Stimulated activated CD8-positive, alpha-beta memory T cell treated with anti-CD3 and anti-CD28 coated beads, Interleukin-12 subunit alpha, Interleukin-12 subunit beta, amount 100 ng/mL, for 4 hours (primary cell): ENCODE results near the gene SNX30.

Experiments
- DNase-seq: peaks from one replicate; pipeline ENCODE4 v3.0.0-alpha.2; 2020; ENCODE audit warnings: low read depth

Gene SNX30

DNA sequence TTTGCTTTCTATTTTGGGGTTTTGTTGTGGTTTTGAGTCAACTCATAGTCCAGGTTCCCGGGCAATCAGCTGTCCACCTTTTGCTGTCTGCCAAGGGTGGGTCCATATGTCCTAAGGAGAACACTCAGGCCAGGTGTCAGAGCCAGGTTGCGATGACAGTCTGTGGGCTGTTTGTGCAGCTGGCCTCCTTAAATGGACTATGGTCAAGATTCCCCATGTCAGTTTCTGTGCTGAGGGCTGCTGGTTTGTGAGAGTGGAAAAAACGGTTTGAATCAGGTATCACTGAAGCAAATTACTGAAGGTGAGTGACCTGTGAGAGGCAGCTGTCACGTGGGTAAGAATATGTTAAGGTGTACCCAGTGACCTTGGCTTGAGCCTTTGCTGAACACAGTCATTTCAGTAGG is 33.0 kb downstream of the SNX30 start:
- DNase-seq = no peak

DNA sequence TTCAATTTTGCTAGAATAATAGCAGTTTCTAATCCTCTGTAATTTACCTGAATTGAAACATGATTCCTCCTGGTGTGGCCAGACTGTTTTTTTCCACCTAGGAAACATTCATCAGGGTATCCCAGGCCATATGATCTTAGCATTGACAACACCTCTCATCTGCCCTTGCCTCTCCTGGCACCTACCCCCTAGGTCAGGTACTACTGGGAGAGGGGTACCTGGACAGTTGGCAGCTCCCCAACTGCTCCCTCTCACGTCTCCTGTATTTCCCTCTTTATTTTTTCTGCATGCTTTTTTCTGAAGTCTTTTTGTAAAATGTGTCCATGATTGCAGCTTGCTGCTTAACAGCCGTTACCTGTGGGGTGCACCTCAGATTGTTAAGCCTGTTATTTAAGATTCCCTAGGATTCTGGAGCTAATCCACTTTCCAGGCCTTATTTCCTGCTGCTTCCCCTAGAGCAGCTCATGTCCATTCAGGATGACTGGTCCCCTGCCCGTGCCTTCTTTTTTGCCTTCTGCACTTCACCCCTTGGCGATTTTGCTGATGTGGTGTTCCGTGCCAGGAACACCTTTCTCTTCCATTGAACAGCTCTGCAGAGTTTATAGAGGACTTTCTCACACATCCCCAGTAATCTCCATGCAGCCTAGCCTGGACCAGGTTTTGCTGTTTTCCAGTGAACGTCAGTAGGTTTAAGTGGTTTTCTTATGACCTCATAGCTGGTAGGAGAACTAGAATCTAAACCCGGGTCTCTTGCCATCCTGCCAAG is 33.6 kb downstream of the SNX30 start:
- no peak for DNase-seq

DNA sequence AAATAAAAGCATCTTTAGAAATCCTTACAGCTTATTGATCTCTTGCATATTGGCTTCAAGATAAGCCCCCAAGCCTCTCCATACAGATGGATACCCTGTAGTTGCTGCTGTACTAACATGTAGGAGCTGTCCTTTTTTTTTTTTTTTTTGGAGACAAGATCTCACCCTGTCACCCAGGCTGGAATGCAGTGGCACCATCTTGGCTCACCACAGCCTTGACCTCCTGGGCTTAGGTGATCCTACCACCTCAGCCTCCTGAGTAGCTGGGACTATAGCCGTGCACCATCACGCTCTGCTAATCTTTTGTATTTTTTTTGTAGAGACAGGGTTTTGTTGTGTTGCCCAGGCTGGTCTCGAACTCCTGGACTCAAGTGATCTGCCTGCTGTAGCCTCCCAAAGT is 35.4 kb downstream of the SNX30 start:
- DNase-seq = no peak

DNA sequence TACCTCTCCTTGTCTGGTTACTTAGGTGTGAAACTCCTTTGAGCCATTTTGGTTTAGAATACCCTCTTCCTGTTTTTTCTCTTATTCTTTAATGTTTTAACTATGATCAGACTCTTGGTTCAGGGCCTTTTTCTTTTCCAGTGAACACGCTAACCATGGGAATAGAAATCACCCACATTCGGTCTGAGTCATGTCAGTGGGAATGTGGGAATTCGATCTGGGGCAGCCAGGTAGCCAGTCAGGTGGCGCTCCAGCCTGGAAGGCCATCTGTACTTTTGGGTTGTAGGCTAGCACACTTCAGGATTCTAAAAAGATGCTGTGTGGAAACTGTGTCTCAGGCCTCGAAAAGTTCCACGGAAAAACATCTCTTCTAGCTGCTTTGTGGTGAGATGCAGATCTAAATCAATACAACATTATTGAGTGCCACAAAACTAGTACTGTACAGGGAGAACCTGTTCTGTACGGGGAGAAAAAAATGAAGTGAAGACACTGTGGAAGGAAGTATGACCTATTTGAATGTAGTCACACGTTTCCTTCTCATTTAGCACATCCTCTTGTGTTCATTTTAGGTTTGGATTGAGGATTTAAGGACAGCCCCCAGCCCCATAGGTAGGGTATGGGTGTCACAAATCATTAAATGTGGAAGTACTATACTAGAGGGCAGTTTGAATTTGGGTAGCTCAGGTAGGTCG is 36.4 kb downstream of the SNX30 start:
- no peak for DNase-seq

DNA sequence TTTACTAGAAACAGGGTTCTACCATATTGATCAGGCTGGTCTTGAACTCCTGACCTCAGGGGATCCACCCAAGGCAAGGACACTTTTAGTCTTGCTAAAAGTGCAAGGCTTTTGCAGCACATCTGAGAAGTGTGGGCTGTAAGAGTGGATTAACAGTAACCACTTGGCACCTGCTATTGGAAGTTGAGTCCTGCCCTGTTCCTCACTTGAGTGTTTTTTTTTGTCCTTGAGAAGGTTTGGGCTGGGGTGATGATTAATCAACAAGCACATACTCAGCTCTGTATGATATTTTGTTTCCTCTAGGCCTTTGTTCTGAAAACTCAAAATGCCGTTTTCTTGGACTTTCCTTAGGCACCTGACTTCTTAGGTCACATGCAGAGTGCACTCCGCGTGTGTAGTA is 37.4 kb downstream of the SNX30 start:
- no peak for DNase-seq

DNA sequence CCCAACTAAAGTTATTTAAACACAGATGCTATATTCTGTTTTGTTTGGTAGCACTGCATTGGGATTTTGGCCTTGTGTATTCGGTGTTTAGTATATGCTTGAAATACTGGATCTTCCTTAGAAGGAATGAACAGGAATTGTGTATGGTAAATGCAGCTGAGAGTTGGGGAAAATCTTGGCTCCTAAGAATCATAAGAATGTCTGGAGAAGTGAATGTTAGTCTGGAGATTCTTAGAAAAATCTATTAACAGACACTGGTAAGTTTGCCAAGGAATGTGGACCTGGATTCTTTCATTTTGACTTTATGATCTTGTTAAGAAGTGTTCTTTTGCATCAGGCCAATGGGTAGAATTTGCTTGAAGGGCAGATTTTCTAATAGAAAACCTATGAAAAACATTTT is 38.9 kb downstream of the SNX30 start:
- no peak for DNase-seq

DNA sequence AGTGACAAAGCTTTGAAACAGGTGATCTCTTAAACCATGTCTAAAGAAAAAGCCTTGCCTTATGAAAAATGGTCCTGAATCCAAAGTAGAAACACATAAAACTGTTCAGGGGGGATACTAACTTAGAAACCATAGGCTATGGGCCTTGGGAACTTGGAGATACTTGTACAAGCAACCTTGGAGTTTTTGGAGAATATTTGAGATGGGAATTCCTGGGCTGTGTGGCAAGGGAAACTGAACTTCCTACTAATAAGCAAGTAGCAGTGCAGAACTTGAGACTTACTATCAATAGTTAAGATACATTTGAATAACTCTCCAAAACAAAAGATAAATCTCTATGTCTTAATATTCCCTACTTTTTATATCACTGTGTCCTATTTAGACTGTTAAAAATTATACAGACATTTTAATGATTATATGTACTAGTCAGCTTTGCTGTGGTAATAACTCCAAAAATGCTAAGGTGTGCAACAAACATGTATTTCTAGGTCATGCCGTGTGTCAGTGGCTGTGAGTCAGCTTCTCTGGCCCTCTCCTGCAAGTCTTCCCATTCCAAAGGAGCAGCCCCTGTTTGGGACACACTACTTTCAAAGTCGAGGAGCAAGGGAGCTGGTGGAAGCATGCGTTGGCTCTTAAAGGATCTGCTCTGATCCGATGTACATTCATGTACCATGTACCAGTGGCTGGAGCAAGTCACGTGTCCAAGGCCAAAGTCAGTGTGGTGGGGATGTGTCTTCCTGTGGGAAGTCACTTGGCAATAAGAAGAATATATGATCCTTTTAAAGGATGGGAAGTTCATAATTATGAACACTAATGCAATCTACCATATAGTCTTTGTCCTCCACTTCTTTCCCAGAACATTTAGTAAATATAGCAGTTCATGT is 39.6 kb downstream of the SNX30 start:
- no peak for DNase-seq

DNA sequence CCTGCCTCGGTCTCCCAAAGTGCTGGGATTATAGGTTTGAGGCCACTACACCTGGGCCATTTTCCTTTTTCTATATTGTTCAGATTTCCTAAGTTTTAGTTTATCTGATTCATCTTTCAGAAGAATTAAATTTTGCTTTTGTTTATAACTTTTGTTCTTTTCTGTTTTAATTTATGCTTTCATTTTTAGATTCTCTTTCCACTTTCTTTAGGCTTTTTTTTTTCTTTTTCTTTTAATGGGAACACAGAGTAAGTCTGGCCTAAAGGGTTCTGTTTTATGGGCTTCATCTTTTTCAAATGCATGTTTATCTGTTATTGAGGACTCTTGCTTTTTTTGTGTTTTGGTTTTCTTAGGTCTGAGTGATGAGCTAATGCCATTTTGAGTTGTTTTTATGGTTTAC is 42.1 kb downstream of the SNX30 start:
- no peak for DNase-seq

DNA sequence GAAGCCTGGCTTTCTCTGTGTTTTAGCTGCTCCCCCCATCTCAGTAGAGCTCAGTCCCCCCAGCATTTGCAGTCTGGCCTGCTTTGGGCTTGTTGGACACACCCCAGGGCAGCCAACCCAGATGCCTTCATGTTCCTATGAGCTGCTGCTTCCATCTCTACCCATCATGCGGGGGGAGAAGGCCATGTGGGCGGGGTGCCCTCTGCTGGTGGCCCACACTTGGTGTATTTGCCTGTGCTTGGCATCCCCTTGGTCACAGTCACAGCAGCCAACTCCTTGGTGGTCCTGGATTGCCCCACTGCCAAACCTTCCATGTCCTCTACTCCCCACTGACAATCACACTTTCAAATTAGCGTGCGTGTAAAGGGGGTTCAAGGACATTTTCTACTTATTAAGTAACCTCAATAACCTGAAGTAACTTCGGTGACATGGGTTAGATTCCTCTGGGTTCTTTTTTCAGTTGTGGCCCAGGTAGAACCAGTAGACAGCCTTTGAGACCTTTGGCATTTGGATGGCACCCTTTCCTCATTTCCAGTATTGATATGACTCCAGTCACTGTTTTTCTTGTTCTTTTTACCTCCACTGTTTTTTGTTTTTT is 42.8 kb downstream of the SNX30 start:
- peak; percentile 69 for DNase-seq

DNA sequence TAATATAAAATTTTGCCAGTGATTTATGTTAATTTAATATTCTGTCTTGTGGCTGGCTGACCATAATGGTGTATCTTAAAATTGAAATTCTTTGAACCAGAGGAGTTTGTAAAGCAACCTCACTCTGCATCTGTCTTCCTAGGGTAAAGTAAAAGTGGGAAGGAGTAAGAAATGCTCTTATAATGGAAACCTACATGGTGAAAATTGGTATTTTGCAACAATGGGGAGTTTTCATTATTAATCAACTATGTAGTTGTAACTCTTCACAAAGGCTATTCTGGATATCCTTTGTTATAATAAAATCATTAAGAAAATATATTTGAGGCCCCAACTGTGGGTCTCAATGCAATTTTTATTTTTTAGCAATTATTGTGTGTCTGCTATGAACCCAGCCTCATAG is 44.2 kb downstream of the SNX30 start:
- DNase-seq = no peak

DNA sequence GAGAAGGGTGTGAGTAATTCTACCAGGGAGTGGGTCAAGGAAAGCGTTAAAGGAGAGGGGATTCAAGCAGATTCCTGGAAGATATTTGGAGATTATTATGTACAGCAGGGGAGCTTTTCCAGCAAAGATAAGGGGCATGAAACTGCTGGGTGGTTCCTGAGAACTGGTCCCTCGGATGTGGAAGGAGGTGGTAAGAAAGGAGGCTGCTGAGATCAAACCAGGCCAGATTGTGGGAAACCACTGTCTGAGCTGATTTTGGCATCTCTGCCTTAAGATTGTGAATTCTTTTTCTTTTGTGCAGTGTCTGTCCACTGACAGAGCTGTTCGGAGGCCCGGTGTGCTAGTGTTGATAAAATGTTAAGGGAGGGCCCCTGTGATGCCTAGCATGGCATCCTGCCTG is 45.4 kb downstream of the SNX30 start:
- no peak for DNase-seq

DNA sequence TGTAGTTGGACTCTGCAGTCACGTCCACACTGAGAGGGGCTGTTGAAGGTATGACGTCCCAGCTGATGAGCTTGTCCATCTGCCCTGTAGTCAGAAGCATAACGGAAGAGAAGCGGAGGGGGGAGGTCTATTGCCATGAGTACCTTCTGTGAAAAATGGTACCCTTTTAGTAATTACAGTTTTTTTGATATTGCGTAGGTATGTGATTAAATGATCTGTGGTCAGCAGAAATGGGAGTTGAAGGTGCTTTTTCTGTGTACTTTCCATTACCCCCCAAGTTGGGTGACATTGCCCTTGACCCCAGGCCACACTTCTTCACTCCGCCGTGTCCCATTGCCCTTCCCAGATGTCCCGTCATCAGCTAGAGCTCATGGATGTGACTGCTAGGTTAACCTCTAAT is 45.9 kb downstream of the SNX30 start:
- no peak for DNase-seq

DNA sequence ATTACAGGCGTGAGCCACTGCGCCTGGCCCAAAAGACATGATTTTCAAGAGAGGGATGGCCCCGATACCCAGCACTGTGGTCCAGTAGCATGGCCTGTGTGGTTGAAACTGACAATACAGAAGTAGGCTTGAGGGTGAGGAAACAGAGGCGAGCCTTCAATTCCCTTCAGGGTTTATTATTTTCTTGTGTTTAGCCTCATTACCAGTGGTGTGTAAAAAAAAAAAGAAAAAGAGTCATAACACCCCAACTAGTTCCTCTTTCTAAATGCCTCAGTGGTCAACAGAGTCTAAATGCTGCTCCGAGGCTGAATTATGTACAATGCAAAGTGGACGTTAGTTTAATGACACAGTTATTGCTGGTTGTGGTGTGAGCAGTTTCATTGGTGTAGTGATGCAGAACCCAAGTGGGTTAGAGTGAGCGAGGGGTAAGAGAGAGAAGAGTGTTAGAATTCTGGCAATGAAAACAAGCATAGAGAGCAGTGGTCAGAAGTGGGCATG is 58.8 kb downstream of the SNX30 start:
- DNase-seq = no peak

DNA sequence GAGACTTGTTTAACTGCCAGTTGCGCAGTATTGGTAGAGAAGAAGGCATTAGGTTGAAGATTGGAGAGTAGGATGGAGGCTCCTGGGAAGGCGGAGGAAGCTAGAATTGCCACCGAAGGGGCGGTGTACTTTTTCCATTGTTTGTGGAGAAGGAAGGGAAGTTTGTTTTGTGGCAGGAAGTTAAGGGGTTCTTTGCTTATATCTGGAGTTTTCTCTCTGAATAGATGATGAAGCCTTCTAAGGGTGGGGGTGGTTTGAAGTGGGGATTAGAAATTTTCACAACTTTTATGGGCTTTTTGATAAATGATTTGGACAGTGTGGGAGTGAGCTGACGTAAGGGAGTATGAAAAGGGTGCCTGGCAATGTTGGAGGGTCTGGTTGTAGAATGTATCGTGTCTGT is 59.3 kb downstream of the SNX30 start:
- DNase-seq = no peak

DNA sequence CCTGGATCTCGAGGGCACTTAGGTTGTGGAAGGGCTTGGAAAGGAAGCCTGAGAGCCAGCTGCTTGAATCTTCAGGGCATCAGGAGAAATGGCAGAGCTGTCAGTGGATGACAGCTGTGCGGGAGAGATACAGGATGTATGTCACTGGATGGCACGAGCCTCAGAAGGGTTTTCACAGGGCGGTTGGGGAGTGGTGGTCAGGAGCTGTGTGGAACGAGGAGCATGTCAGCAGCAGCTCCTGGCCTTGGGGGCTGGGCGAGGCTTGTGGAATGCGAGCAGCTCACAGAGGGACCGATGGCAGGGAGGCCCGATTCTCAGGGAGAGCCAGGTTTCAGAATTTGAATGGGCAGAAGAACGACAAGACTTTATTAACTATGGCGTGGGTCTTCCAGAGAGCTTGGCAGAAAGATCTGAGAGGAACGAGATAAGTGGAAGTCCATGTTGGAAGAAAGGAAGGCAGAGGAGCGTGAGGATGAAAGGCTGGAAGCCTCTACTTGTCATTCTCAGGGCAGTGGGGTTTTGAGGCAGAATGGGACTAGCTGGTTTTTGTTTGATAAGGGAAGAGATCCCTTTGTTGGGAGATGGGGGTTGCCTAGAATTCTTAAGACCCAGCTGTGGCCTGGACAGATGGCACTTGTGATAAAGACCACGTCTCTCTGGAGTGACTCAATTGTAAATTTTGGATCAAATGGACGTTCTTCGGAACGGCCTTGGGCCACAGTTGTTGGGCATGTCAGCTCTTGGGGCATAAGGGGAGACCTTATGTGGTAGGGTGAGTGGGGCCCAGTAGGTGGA is 60.3 kb downstream of the SNX30 start:
- DNase-seq = no peak

DNA sequence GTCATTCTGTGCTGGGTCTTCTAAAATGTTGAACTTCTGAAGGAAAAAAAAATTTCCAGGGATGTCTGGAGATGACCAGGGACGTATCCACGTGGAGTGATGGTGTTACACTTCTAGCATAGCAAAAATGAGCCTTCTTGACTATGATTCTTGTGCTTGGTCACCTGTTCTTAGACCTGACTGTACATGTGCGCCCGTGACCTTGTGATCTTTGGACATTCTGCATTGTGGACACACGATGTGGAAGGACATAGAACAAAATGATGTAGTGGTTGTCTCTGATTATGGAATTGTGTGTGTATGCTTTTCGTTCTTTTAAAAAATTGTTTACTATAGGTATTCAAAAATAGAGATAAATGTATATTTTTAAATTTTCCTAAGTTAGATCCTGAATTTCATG is 61.0 kb downstream of the SNX30 start:
- DNase-seq = no peak

DNA sequence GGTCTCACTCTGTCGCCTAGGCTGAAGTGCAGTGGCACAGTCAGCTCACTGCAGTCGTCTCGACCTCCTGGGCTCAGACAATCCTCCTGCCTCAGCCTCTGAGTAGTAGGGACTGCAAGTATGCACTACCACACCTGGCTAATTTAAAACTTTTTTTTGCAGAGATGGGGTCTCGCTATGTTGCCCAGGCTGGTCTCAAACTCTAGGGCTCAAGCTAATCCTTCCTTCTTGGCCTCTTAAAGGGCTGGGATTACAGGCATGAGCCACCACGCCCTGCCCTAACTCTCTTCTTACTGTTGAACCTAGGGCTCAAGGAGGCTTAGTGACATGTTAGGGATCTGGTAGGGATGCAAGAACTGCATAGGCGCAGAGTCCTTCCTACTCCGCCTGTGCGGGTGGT is 65.3 kb downstream of the SNX30 start:
- no peak for DNase-seq

DNA sequence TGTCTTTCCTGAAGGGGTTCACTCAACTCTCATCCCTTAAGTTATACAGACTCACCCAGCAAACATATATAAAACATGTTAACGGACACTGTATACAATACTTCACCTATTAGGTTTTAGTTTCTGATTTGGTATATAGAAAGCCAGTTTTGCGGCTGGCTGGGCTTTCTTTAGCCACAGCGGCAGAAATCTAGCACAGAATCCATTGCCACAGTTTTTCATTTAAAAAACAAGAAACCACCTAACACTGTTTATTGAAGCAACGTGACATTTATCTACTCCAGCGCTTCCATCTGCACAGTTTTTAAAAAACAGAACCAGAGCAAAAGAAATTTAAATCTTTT is 67.3 kb downstream of the SNX30 start:
- DNase-seq = no peak

DNA sequence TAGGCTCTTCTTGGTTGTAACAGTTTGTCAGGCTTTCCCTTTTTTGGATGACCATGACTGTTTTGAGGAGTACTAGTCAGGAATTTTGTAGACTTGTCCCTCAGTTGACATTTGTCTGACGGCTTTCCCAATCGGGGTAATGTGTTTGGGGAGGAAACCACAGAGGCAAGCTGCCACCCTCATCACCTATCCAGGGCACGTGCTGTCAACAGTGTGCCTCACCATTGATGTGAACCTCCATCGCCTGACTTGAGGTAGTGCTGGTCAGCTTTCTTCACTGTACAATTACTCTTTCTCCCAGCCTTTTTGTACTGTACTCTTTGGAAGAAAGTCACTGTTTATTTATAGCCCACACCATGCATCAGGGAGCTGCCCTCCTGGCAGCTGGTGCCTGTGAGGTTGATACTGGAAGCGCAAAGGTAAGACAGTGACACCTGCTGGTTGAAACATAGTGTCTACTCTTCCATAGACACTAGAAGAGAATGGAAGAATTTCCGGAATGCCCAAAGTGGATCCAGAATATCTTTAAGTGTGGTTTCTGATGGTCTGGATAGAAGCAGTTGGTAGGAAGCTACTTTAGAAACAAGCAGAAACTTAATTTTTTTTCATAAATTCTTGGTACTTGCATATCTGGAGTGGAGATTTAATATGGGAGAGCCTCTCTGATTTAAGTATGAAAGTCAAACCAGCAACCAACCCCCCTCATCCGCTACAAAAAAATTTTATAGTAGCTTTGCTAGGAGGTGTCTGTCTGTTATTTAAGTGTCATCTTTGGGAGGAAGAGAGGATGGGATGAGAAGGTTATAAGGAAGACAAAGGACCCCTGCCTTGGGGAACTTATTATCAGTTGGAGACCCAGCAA is 69.3 kb downstream of the SNX30 start:
- DNase-seq = no peak

DNA sequence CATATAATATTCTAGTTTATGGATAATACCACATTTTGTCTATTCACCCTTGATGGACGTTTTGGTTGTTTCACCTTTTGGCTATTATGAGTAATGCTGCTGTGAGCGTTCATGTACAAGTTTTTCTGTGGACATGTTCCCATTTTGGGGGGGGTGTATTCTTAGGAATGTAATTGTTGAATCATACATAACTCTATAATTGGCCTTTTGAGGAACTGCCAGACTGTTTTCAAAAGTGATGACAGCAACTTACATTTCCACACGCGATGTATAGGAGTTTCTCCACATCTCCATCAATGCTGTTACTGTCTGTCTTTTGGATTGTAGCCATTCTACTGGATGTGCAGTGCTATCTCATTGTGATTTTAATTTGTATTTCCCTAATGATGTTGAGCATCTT is 70.3 kb downstream of the SNX30 start:
- no peak for DNase-seq

DNA sequence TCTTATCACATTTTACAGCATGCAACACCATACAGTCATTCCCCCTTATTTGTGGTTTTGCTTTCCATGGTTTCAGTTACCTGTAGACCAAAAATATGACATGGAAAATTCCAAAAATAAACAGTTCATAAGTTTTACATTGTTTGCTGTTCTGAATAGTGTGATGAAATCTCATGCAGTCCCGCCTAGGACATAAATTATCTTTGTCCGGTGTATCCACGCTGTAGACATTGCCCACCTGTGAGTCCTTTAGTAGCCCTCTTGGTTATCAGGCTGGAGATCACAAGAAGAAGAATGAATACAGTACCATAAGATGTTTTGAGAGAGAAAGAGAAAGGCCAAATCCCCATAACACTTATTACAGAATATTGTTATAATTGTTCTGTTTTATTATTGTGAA is 72.1 kb downstream of the SNX30 start:
- DNase-seq = no peak
